GM12865 (cell line): ENCODE results near the gene ITGAL.
"Not testable (repeated sequence)": the region's sequence is repeated elsewhere in the genome, so short reads cannot be mapped to it uniquely, and the experiment has no call there.

Source experiments
- DNase-seq: peaks from one replicate; pipeline ENCODE4 v3.0.0; 2010; ENCODE audit warnings: low read depth
- H3K4me3 ChIP-seq: 2 replicates; pipeline ENCODE4 v1.5.1; 2011; ENCODE audit warnings: mild to moderate bottlenecking, low read depth, low read length, control low read depth
- CTCF ChIP-seq: IDR thresholded peaks from 2 replicates; pipeline ENCODE4 v1.5.1; 2011; ENCODE audit warnings: low read length, control low read depth, low read depth, inconsistent platforms; ENCODE audit not compliant: insufficient read depth; ENCODE audit errors: missing control alignments

ITGAL gene

GRCh38 chr16:30473231-30474073, 910 bp downstream of the ITGAL start:
- DNase-seq = peak; percentile 64
- peak overlapping the region; percentile 79 for H3K4me3 ChIP-seq
- no peak for TF ChIP-seq CTCF

- TF ChIP-seq CTCF = no peak
- DNase-seq = no peak
- H3K4me3 ChIP-seq = peak overlapping the region; percentile 79
Observed at GRCh38 chr16:30474074-30474452, 1.5 kb downstream of the ITGAL start.

- H3K4me3 ChIP-seq = no peak overlapping the region
Observed at GRCh38 chr16:30474684-30475083, 2.1 kb downstream of the ITGAL start.

GRCh38 chr16:30476991-30477390, 4.4 kb downstream of the ITGAL start:
- no peak for DNase-seq
- TF ChIP-seq CTCF = no peak
- H3K4me3 ChIP-seq = no peak overlapping the region

More at GRCh38 chr16:30474684-30475083, 2.1 kb downstream of the ITGAL start:
- TF ChIP-seq CTCF = no peak
- DNase-seq = no peak

- DNase-seq = not testable (repeated sequence)
Observed at GRCh38 chr16:30477773-30478172, 5.2 kb downstream of the ITGAL start.

GRCh38 chr16:30478766-30479478, 6.4 kb downstream of the ITGAL start:
- no peak overlapping the region for H3K4me3 ChIP-seq
- no peak for TF ChIP-seq CTCF
- DNase-seq = no peak

More at GRCh38 chr16:30477773-30478172, 5.2 kb downstream of the ITGAL start:
- H3K4me3 ChIP-seq = not testable (repeated sequence)

GRCh38 chr16:30481381-30481780, 8.8 kb downstream of the ITGAL start:
- no peak overlapping the region for H3K4me3 ChIP-seq
- no peak for TF ChIP-seq CTCF
- DNase-seq = no peak
